ENCODE measurements around the gene ZBTB16. TPM values are rescaled to one million over a fixed set of nuclear protein-coding genes. Genes with fewer than 3 reads are reported as not detected.
A peak's percentile ranks its signal among the peaks of the same experiment; 100 is the strongest.

ZBTB16 gene
- total RNA-seq, 2 experiments from 2014 or later, result 3.0 to 4.6 TPM

DNA sequence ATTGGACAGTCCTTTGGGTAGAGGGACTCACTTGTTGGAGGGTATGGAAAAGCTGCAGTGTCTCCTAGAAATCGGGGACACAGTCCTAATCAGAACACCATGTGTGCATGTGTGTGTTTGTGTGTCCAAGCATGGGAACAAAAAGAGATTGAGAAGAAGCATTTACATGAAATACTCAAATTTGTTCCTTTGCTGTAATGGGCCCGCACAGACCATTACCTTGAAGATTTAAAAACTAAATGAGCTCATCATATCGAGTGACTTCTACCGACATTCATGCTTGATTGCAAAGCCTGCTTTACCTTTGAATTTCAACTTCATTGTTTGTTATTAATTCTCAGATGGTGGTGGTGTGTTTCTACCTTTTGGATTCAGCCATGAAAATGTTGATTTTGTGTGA lies 106.9 kb downstream of the ZBTB16 start:
- ATAC-seq (no peak), DNase-seq (no peak)
- H3K4me1 Mint-ChIP-seq, result peaks cover 87% of the 10 kb centered on the region
- H3K9me3 Mint-ChIP-seq (ENCODE audit: low read depth), result no peaks in the 10 kb centered on the region
- intact Hi-C loops (cut with DNase I, micrococcal nuclease), result loop anchor here in 1 of 2 experiments (10.0 kb wide), 1 partner anchor 238 kb away; the partner anchor contains the start of genes C11orf71 and RBM7
- H3K27me3 Mint-ChIP-seq, result no peaks in the 10 kb centered on the region
- CTCF ChIA-PET, result interaction anchor here (0.5 kb wide), 1 partner anchor 53 kb away, joined by 3 read pairs; no protein-coding TSS in a partner anchor
- no peak overlapping the region for H3K27ac Mint-ChIP-seq
- POLR2A ChIA-PET, result no interaction called here
- no peak overlapping the region for H3K4me3 Mint-ChIP-seq
- no peaks in the 10 kb centered on the region for H3K36me3 Mint-ChIP-seq (ENCODE audit: low read depth)

GRCh38 chr11:114166897-114167323 lies 107.4 kb downstream of the ZBTB16 start:
- ATAC-seq (peak; percentile 64), DNase-seq (no peak)
- intact Hi-C loops (cut with DNase I, micrococcal nuclease), result loop anchor here in 1 of 2 experiments (10.0 kb wide), 1 partner anchor 238 kb away; the partner anchor contains the start of genes C11orf71 and RBM7
- POLR2A ChIA-PET, result no interaction called here
- Mint-ChIP-seq H3K27ac (peak overlapping the region; percentile 22), H3K9me3 (ENCODE audit: low read depth) (no peaks in the 10 kb centered on the region), H3K4me3 (peak overlapping the region; percentile 2), H3K36me3 (ENCODE audit: low read depth) (no peaks in the 10 kb centered on the region), H3K27me3 (no peaks in the 10 kb centered on the region), H3K4me1 (peaks cover 87% of the 10 kb centered on the region)
- CTCF ChIA-PET, result interaction anchor here (0.5 to 2.7 kb wide), 3 partner anchors 9 to 53 kb away, joined by 3 to 7 read pairs (median 3); no protein-coding TSS in a partner anchor

GRCh38 chr11:114167355-114167754 lies 107.8 kb downstream of the ZBTB16 start:
- no peak overlapping the region for H3K4me3 Mint-ChIP-seq
- H3K9me3 Mint-ChIP-seq (ENCODE audit: low read depth), result no peaks in the 10 kb centered on the region
- no peaks in the 10 kb centered on the region for H3K27me3 Mint-ChIP-seq
- no peaks in the 10 kb centered on the region for H3K36me3 Mint-ChIP-seq (ENCODE audit: low read depth)
- POLR2A ChIA-PET, result no interaction called here
- DNase-seq, result no peak
- H3K27ac Mint-ChIP-seq, result no peak overlapping the region
- intact Hi-C loops (cut with DNase I, micrococcal nuclease), result loop anchor here in 1 of 2 experiments (10.0 kb wide), 1 partner anchor 237 kb away; the partner anchor contains the start of genes C11orf71 and RBM7
- peaks cover 88% of the 10 kb centered on the region for H3K4me1 Mint-ChIP-seq
- no peak for ATAC-seq
- CTCF ChIA-PET, result interaction anchor here (1.7 to 2.7 kb wide), 2 partner anchors 9 to 13 kb away, joined by 3 to 7 read pairs; no protein-coding TSS in a partner anchor

GRCh38 chr11:114167771-114168448 lies 108.4 kb downstream of the ZBTB16 start:
- Mint-ChIP-seq H3K27me3 (no peaks in the 10 kb centered on the region), H3K4me1 (peaks cover 91% of the 10 kb centered on the region), H3K9me3 (ENCODE audit: low read depth) (no peaks in the 10 kb centered on the region), H3K4me3 (no peak overlapping the region), H3K27ac (no peak overlapping the region), H3K36me3 (ENCODE audit: low read depth) (no peaks in the 10 kb centered on the region)
- ChIA-PET CTCF (interaction anchor here (1.7 to 2.7 kb wide), 2 partner anchors 8 to 13 kb away, joined by 3 to 7 read pairs; no protein-coding TSS in a partner anchor), POLR2A (no interaction called here)
- DNase-seq (no peak), ATAC-seq (no peak)
- intact Hi-C loops (cut with DNase I, micrococcal nuclease), result loop anchor here in 1 of 2 experiments (10.0 kb wide), 1 partner anchor 237 kb away; the partner anchor contains the start of genes C11orf71 and RBM7

DNA sequence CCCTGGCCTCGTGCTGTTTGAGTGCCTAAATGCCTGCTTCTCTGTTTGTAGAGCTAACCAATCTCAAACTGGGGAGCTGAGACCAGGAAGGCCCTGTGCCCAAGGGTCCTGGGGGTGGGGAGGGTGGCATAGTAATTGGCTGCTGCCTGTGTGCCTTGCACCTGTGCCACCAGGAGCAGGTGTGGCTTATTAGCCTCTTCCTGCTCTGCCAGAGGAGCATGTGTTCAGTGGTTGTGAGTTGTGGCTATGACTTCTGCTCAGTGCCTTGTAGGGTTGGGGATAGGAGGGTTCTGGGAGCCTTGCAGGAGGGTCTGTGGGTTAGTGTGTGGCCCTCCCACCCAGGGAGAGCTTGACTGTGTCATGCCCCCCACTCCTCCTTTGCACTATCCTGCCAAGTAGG lies 109.2 kb downstream of the ZBTB16 start:
- no peaks in the 10 kb centered on the region for H3K27me3 Mint-ChIP-seq
- H3K27ac Mint-ChIP-seq, result no peak overlapping the region
- H3K36me3 Mint-ChIP-seq (ENCODE audit: low read depth), result no peaks in the 10 kb centered on the region
- ChIA-PET CTCF (interaction anchor here (1.2 to 2.7 kb wide), 3 partner anchors 8 to 25 kb away, joined by 3 to 7 read pairs (median 3); no protein-coding TSS in a partner anchor), POLR2A (interaction anchor here (0.6 to 1.4 kb wide), 2 partner anchors 14 to 382 kb away, joined by 3 to 4 read pairs; no protein-coding TSS in a partner anchor)
- intact Hi-C loops (cut with DNase I, micrococcal nuclease), result loop anchor here in 1 of 2 experiments (10.0 kb wide), 1 partner anchor 236 kb away; the partner anchor contains the start of genes C11orf71 and RBM7
- ATAC-seq (no peak), DNase-seq (no peak)
- peaks cover 94% of the 10 kb centered on the region for H3K4me1 Mint-ChIP-seq
- H3K9me3 Mint-ChIP-seq (ENCODE audit: low read depth), result no peaks in the 10 kb centered on the region
- H3K4me3 Mint-ChIP-seq, result no peak overlapping the region

- intact Hi-C loops (cut with DNase I, micrococcal nuclease), result loop anchor here in 1 of 2 experiments (10.0 kb wide), 1 partner anchor 235 kb away; the partner anchor contains the start of genes C11orf71 and RBM7
- no peak for DNase-seq
- Mint-ChIP-seq H3K36me3 (ENCODE audit: low read depth) (no peaks in the 10 kb centered on the region), H3K27ac (no peak overlapping the region), H3K4me1 (peaks cover 95% of the 10 kb centered on the region), H3K4me3 (no peak overlapping the region), H3K27me3 (no peaks in the 10 kb centered on the region), H3K9me3 (ENCODE audit: low read depth) (no peaks in the 10 kb centered on the region)
- CTCF ChIA-PET, result interaction anchor here (1.1 to 2.7 kb wide), 3 partner anchors 12 to 24 kb away, joined by 3 to 7 read pairs (median 3); no protein-coding TSS in a partner anchor
- ATAC-seq, result no peak
- POLR2A ChIA-PET, result interaction anchor here (1.4 kb wide), 1 partner anchor 13 kb away, joined by 3 read pairs; no protein-coding TSS in a partner anchor
Observed at GRCh38 chr11:114169321-114169749, 109.8 kb downstream of the ZBTB16 start.

GRCh38 chr11:114169821-114170220 lies 110.3 kb downstream of the ZBTB16 start:
- H3K27ac Mint-ChIP-seq, result no peak overlapping the region
- DNase-seq (no peak), ATAC-seq (no peak)
- no peaks in the 10 kb centered on the region for H3K27me3 Mint-ChIP-seq
- H3K4me3 Mint-ChIP-seq, result no peak overlapping the region
- intact Hi-C loops (cut with DNase I, micrococcal nuclease), result loop anchor here in 1 of 2 experiments (10.0 kb wide), 1 partner anchor 235 kb away; the partner anchor contains the start of genes C11orf71 and RBM7
- ChIA-PET POLR2A (interaction anchor here (1.4 kb wide), 1 partner anchor 13 kb away, joined by 3 read pairs; no protein-coding TSS in a partner anchor), CTCF (interaction anchor here (1.1 to 1.2 kb wide), 2 partner anchors 13 to 24 kb away, joined by 3 read pairs; no protein-coding TSS in a partner anchor)
- no peaks in the 10 kb centered on the region for H3K9me3 Mint-ChIP-seq (ENCODE audit: low read depth)
- no peaks in the 10 kb centered on the region for H3K36me3 Mint-ChIP-seq (ENCODE audit: low read depth)
- peaks cover 96% of the 10 kb centered on the region for H3K4me1 Mint-ChIP-seq

GRCh38 chr11:114170226-114170625 lies 110.7 kb downstream of the ZBTB16 start:
- ChIA-PET POLR2A (interaction anchor here (1.4 kb wide), 1 partner anchor 12 kb away, joined by 3 read pairs; no protein-coding TSS in a partner anchor), CTCF (interaction anchor here (1.2 kb wide), 1 partner anchor 23 kb away, joined by 3 read pairs; no protein-coding TSS in a partner anchor)
- Mint-ChIP-seq H3K27me3 (no peaks in the 10 kb centered on the region), H3K4me3 (no peak overlapping the region), H3K9me3 (ENCODE audit: low read depth) (no peaks in the 10 kb centered on the region), H3K36me3 (ENCODE audit: low read depth) (no peaks in the 10 kb centered on the region), H3K27ac (no peak overlapping the region), H3K4me1 (peaks cover 95% of the 10 kb centered on the region)
- intact Hi-C loops (cut with DNase I, micrococcal nuclease), result no loop called here
- ATAC-seq (no peak), DNase-seq (no peak)

DNA sequence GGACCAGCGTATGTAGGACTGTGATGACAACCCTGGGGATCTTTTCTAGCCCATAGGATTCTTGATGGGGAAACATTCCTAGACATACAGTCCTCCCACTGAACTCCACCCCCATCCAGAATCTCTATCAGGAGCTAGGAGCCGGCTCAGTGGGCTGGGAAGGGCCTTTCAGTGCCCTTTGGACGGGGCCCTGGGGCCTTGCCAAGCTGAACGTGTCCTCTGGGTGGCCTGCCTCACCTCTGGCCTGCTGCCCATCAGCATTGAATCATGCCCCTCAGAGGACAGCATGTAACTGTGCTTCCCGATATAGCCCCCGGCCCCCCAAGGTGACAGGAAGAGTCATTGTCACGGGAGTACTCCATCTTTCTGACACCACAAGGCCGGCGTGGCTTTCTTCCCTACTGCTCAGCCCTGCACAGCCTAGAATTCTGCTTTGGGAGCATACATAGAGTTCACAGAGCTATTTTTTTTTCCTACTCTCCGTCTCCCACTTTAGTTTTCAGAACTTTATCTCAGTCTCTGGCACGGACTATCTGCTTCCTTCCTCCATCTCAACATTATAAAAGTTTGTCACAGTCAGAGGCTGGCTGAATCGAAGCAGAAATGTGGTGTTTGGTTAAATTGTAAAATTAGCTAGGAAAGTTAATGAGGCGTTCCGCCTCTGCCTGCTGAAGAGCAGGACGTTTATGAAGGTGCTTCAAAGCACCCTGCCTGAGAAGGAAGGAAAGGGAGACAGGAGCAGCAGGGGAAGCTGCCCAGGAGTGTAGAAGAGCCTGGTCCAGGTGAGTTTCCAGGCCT lies 111.9 kb downstream of the ZBTB16 start:
- H3K4me3 Mint-ChIP-seq, result no peak overlapping the region
- ATAC-seq (no peak), DNase-seq (no peak)
- POLR2A ChIA-PET, result no interaction called here
- H3K9me3 Mint-ChIP-seq (ENCODE audit: low read depth), result no peaks in the 10 kb centered on the region
- CTCF ChIA-PET, result interaction anchor here (0.6 to 1.5 kb wide), 6 partner anchors 10 to 277 kb away, joined by 3 to 8 read pairs (median 3); no protein-coding TSS in a partner anchor
- intact Hi-C loops (cut with DNase I, micrococcal nuclease), result no loop called here
- H3K27me3 Mint-ChIP-seq, result no peaks in the 10 kb centered on the region
- H3K27ac Mint-ChIP-seq, result peak overlapping the region; percentile 33
- H3K36me3 Mint-ChIP-seq (ENCODE audit: low read depth), result no peaks in the 10 kb centered on the region
- peaks cover 88% of the 10 kb centered on the region for H3K4me1 Mint-ChIP-seq

DNA sequence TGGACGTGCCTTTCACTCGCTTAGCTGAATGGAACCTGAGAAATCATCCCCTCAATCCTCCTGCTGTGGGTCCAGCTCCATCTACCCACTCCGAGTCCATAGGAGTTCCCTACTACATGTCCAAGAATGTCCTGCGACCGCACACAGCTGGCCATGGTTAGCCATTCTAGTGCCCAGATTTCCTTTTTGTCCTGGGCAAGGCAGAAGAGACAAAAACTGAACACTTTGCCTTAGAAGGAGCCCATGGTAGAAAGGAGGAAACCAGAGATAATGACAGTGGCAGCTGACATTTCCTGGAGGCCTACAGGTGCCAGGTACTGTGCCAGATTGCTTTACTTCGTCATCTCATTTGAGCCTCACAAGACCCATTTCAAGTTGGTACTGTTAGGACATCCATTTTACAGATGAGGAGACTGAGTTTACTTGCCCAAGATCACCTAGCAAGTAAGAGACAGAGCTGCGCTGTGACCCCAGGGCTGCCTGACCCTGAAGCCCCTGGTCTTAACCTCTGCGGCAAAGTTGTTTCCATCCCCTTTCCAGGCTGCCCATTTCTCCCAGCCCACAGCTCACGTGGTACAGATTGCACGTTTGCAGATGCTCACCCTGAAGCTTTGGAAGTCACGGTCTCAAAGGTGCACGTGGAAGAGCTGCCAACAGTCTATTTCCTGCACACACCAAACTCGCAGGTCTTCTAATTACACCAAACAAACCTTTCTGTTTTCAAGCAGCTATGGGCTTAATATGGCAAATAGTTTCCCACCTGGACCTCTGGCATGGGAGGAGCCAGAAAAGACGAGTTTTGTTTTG lies 112.7 kb downstream of the ZBTB16 start:
- POLR2A ChIA-PET, result no interaction called here
- ATAC-seq (no peak), DNase-seq (no peak)
- H3K4me1 Mint-ChIP-seq, result peaks cover 80% of the 10 kb centered on the region
- intact Hi-C loops (cut with DNase I, micrococcal nuclease), result no loop called here
- CTCF ChIA-PET, result interaction anchor here (0.6 to 1.5 kb wide), 5 partner anchors 9 to 278 kb away, joined by 3 to 8 read pairs (median 3); no protein-coding TSS in a partner anchor
- no peaks in the 10 kb centered on the region for H3K36me3 Mint-ChIP-seq (ENCODE audit: low read depth)
- H3K9me3 Mint-ChIP-seq (ENCODE audit: low read depth), result no peaks in the 10 kb centered on the region
- peak overlapping the region; percentile 63 for H3K27ac Mint-ChIP-seq
- H3K4me3 Mint-ChIP-seq, result no peak overlapping the region
- H3K27me3 Mint-ChIP-seq, result no peaks in the 10 kb centered on the region
